Measurements from ENCODE around the gene PLEKHG4B. TPM values are rescaled to one million over a fixed set of nuclear protein-coding genes. Genes with fewer than 3 reads are reported as not detected.
A peak's percentile ranks its signal among the peaks of the same experiment; 100 is the strongest.

Gene PLEKHG4B
- total RNA-seq, 2 donors from 2014 or later: 8.9 to 14.4 TPM

DNA sequence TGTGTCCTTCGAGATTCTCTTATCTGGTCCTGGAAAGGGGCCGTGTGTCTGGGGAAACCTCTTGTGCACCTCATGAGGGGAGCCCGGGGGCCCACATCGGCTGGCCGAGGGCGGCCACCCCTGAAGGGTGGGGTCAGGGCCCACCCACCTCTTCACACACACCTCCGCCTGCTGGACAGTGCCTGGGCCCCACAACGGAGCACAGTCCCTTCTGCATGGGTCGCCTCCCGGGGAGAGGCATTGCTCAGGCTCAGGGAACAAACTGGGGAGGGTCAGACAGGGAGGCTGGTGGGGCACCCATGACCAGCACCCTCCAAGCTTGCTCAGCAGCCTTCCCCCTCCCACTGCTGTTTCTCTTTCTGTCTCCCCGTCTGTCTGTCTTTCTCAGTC lies 98.0 kb downstream of the PLEKHG4B start:
- DNase-seq (ENCODE audit: low spot score): no peak
- Histone ChIP-seq H3K4me3 (no peak overlapping the region), H3K27me3 (replicated peaks; ENCODE audit: insufficient read depth) (no peaks in the 10 kb centered on the region), H3K27ac (no peak overlapping the region), H3K4me1 (replicated peaks) (peaks cover 5% of the 10 kb centered on the region), H3K36me3 (no peaks in the 10 kb centered on the region), H3K9me3 (no peaks in the 10 kb centered on the region)
- WGBS: 64% methylated on average over 11 of the region's 11 CpGs
- no peak for TF ChIP-seq POLR2AphosphoS5 (IDR thresholded peaks at IDR 0.05)
- TF ChIP-seq POLR2A (IDR thresholded peaks at IDR 0.05): no peak
- TF ChIP-seq, protein P1, sequence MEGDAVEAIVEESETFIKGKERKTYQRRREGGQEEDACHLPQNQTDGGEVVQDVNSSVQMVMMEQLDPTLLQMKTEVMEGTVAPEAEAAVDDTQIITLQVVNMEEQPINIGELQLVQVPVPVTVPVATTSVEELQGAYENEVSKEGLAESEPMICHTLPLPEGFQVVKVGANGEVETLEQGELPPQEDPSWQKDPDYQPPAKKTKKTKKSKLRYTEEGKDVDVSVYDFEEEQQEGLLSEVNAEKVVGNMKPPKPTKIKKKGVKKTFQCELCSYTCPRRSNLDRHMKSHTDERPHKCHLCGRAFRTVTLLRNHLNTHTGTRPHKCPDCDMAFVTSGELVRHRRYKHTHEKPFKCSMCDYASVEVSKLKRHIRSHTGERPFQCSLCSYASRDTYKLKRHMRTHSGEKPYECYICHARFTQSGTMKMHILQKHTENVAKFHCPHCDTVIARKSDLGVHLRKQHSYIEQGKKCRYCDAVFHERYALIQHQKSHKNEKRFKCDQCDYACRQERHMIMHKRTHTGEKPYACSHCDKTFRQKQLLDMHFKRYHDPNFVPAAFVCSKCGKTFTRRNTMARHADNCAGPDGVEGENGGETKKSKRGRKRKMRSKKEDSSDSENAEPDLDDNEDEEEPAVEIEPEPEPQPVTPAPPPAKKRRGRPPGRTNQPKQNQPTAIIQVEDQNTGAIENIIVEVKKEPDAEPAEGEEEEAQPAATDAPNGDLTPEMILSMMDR (IDR thresholded peaks at IDR 0.05): no peak
- intact Hi-C loops (cut with DNase I): no loop called here

DNA sequence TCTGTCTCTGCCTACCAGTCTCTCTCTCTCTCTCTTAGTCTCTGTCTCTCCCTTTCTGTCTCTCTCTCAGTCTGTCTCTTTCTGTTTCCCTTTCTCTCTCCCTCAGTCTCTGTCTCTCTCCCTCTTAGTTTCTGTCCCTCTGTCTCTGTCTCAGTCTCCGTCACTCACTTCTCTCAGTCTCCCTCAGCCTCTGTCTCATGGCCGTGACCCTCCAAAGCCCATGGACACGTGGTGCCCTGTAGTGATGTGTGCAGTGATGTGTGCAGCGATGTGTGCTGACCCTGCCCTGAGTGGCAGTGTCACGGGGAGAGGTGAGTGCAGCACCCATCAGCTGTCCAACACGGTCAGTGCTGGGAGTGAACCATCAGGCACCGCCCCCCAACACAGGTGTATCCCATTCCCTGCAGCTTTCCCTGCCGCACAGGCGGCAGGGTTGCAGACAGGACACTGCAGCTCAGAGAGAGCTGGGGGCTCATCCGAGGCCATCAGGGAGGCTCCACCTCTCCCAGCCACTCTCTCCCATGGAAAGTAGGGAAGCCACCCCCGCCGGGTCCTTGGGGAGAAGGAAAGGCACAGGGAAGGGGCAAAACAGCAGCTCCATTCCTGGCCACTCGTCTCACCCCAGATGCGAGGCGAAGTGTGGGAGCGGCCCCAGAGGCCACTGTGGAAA lies 98.5 kb downstream of the PLEKHG4B start:
- TF ChIP-seq POLR2AphosphoS5 (IDR thresholded peaks at IDR 0.05) (no peak), POLR2A (IDR thresholded peaks at IDR 0.05) (no peak)
- TF ChIP-seq, protein P1 (IDR thresholded peaks at IDR 0.05): no peak
- DNase-seq (ENCODE audit: low spot score): no peak
- Histone ChIP-seq H3K27me3 (replicated peaks; ENCODE audit: insufficient read depth) (no peaks in the 10 kb centered on the region), H3K36me3 (no peaks in the 10 kb centered on the region), H3K27ac (peak overlapping the region; percentile 36 to 58), H3K4me3 (no peak overlapping the region), H3K4me1 (replicated peaks) (peaks cover 5% of the 10 kb centered on the region), H3K9me3 (no peaks in the 10 kb centered on the region)
- 50% methylated on average over 16 of the region's 16 CpGs for WGBS
- intact Hi-C loops (cut with DNase I): no loop called here

DNA sequence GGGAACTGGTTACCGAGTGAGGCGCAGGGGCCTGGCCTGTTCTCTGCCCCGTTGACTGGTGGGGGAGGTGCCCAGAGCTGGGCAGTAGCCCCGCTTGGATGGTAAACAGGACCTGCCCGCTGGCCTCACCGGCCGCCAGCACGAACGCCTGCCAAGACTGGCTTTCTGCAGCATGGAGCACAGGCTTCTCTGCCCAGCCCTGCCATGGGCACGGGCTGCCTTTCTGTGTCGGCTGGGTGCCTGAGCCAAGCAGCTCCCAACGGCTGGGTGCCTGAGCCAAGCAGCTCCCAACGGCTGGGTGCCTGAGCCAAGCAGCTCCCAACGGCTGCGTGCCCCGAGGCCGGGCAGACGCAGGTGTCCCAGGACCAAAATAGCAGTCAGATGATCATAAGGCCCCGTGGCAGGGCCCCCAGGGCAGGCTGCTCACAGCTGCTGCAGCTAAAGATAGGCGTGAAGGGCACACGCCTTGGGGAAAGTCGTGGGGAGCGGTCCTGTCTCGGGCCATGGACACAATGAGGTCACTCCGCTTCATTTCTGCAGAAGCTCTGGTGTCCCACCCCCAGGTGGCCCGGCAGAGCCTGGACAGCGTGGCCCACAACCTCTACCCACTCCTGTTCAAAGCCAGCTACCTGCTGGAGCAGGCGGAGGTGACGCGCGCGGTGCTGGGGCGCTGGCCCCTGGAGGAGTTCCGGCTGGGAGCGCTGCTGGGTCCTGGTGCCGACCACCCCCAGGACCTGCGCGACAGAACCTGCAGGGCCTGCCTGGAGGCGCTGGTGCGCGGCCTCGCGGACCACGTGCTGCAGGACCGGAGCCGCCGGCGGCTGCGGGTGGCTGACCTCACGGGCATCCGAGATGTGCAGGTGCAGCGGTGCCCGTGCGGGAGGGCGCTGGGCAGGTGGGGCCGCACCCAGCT lies 99.3 kb downstream of the PLEKHG4B start, which contains the start of gene LRRC14B:
Gene LRRC14B, plus strand, starts transcription at position 460 of the 913 bp plus-strand sequence. Its CDS starts 44 bp downstream, at position 504.
- peak; percentile 70 for DNase-seq (ENCODE audit: low spot score)
- Histone ChIP-seq H3K27me3 (replicated peaks; ENCODE audit: insufficient read depth) (no peaks in the 10 kb centered on the region), H3K27ac (peak within 1 kb of the TSS; percentile 36 to 58), H3K4me3 (no peak within 1 kb of the TSS), H3K4me1 (replicated peaks) (peaks cover 5% of the 10 kb centered on the region), H3K36me3 (no peaks in the 10 kb centered on the region), H3K9me3 (no peaks in the 10 kb centered on the region)
- TF ChIP-seq, protein P1 (IDR thresholded peaks at IDR 0.05): peak in 1 of 4 experiments; percentile 8
- no peak for TF ChIP-seq POLR2A (IDR thresholded peaks at IDR 0.05)
- TF ChIP-seq POLR2AphosphoS5 (IDR thresholded peaks at IDR 0.05): peak; percentile 13
- 18% methylated on average over 47 of the region's 56 CpGs for WGBS
- intact Hi-C loops (cut with DNase I): no loop called here

DNA sequence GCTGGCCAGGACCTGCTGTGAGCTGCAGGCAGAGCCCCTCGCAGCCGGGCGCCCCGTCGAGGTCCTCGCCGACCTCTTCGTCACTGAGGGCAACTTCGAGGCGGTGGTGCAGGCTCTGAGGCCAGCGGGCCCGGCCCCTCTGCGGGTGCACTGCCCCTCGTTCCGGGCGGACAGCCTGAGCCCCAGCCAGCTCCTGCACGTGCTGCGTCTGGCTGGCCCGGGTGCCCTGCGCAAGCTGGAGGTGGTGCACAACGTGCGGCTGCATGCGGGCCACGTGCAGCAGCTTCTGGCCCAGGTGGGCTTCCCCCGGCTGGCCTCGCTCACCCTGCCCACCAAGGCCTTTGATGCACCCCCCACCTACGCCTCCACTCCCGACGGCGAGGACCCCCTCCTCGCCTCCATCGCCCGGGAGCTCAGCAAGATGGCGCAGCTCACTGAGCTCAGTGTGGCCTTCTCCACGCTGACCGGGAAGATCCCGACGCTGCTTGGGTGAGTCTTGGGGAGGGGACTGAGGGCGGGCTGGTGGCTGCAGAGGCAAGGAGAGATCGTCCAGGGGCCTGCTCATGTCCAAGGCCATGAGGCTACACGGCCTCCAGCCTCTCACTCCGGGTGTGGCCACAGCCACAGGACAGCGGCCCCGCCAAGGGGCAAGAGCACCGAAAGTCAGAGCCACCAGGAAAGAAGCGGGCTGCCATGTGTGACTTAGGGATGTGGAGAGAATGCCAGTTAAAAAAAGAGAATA lies 100.2 kb downstream of the PLEKHG4B start:
- no peaks in the 10 kb centered on the region for H3K27me3 ChIP-seq (replicated peaks; ENCODE audit: insufficient read depth)
- intact Hi-C loops (cut with DNase I): no loop called here
- no peak overlapping the region for H3K27ac ChIP-seq
- no peaks in the 10 kb centered on the region for H3K9me3 ChIP-seq
- TF ChIP-seq POLR2A (IDR thresholded peaks at IDR 0.05) (no peak), POLR2AphosphoS5 (IDR thresholded peaks at IDR 0.05) (no peak)
- TF ChIP-seq, protein P1 (IDR thresholded peaks at IDR 0.05): no peak
- H3K4me3 ChIP-seq: no peak overlapping the region
- no peaks in the 10 kb centered on the region for H3K36me3 ChIP-seq
- no peak for DNase-seq (ENCODE audit: low spot score)
- WGBS: 90% methylated on average over 46 of the region's 46 CpGs
- H3K4me1 ChIP-seq (replicated peaks): peaks cover 5% of the 10 kb centered on the region
